Nephron progenitor cell (in vitro differentiated cells): Measurements from ENCODE around the gene SH3PXD2B.

ENCODE experiments used
- DNase-seq: peaks from one replicate; pipeline ENCODE4 v3.0.0; 2021
- H3K27ac Mint-ChIP-seq: 2 replicates; pipeline ENCODE4 v1.8.0; 2021; ENCODE audit warnings: mild to moderate bottlenecking, moderate library complexity, mixed read lengths
- H3K27me3 Mint-ChIP-seq: 2 replicates; pipeline ENCODE4 v1.8.0; 2021; ENCODE audit warnings: mild to moderate bottlenecking, low read depth, mixed read lengths; ENCODE audit not compliant: poor library complexity
- H3K36me3 Mint-ChIP-seq: 2 replicates; pipeline ENCODE4 v1.8.0; 2021; ENCODE audit warnings: low read depth, mixed read lengths
- H3K4me1 Mint-ChIP-seq: 2 replicates; pipeline ENCODE4 v1.8.0; 2021; ENCODE audit warnings: mixed read lengths
- H3K4me3 Mint-ChIP-seq: 2 replicates; pipeline ENCODE4 v1.8.0; 2021; ENCODE audit warnings: mild to moderate bottlenecking, moderate library complexity, mixed read lengths
- H3K9me3 Mint-ChIP-seq: 2 replicates; pipeline ENCODE4 v1.8.0; 2021; ENCODE audit warnings: mild to moderate bottlenecking, moderate library complexity, mixed read lengths
- TF ChIP-seq, protein P1 (sequence below): fragments of 200-600 bp; sonication (generic); IDR thresholded peaks from 2 replicates; pipeline ENCODE4 v1.5.0; 2021; ENCODE audit warnings: antibody characterized with exemption

The SH3PXD2B gene

GRCh38 chr5:172396220-172396619 is 58.1 kb downstream of the SH3PXD2B start:
- Mint-ChIP-seq H3K27me3 (no peaks in the 10 kb centered on the region), H3K27ac (no peak overlapping the region), H3K4me3 (no peak overlapping the region), H3K36me3 (peaks cover 95% of the 10 kb centered on the region), H3K4me1 (peaks cover 1% of the 10 kb centered on the region), H3K9me3 (peaks cover 47% of the 10 kb centered on the region)
- TF ChIP-seq, protein P1, sequence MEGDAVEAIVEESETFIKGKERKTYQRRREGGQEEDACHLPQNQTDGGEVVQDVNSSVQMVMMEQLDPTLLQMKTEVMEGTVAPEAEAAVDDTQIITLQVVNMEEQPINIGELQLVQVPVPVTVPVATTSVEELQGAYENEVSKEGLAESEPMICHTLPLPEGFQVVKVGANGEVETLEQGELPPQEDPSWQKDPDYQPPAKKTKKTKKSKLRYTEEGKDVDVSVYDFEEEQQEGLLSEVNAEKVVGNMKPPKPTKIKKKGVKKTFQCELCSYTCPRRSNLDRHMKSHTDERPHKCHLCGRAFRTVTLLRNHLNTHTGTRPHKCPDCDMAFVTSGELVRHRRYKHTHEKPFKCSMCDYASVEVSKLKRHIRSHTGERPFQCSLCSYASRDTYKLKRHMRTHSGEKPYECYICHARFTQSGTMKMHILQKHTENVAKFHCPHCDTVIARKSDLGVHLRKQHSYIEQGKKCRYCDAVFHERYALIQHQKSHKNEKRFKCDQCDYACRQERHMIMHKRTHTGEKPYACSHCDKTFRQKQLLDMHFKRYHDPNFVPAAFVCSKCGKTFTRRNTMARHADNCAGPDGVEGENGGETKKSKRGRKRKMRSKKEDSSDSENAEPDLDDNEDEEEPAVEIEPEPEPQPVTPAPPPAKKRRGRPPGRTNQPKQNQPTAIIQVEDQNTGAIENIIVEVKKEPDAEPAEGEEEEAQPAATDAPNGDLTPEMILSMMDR, result no peak
- no peak for DNase-seq

DNA sequence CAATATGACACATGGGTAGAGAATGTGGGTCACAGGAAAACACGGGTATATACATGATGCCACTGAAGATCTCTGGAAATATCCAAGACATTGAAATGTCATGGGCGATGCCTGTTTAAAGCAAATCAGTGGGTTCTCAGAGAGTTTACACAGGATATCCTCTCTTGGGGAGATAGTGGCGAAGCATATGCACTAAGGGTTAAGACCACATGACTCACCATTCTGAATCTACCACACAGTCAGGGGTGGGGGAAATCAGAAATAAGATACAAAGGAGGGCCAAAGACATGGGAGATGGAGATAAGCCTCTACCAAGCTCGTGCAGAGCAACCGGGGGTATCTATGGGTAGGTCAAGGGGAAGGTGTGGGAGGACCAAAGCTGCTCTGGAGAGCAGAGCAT is 58.8 kb downstream of the SH3PXD2B start:
- no peak overlapping the region for H3K4me3 Mint-ChIP-seq
- no peak for DNase-seq
- H3K4me1 Mint-ChIP-seq, result no peaks in the 10 kb centered on the region
- peaks cover 95% of the 10 kb centered on the region for H3K36me3 Mint-ChIP-seq
- H3K9me3 Mint-ChIP-seq, result peaks cover 43% of the 10 kb centered on the region
- TF ChIP-seq, protein P1, result no peak
- no peak overlapping the region for H3K27ac Mint-ChIP-seq
- H3K27me3 Mint-ChIP-seq, result peaks cover 2% of the 10 kb centered on the region

- Mint-ChIP-seq H3K4me1 (no peaks in the 10 kb centered on the region), H3K27ac (no peak overlapping the region), H3K4me3 (no peak overlapping the region)
These were observed 64.7 kb downstream of the SH3PXD2B start for GRCh38 chr5:172389578-172390112.

GRCh38 chr5:172388246-172388733 is 66.0 kb downstream of the SH3PXD2B start:
- Mint-ChIP-seq H3K27me3 (peaks cover 2% of the 10 kb centered on the region), H3K27ac (no peak overlapping the region), H3K4me3 (no peak overlapping the region), H3K9me3 (no peaks in the 10 kb centered on the region), H3K36me3 (peaks cover 82% of the 10 kb centered on the region), H3K4me1 (no peaks in the 10 kb centered on the region)
- DNase-seq, result no peak
- TF ChIP-seq, protein P1, result no peak

More at GRCh38 chr5:172389578-172390112, 64.7 kb downstream of the SH3PXD2B start:
- no peak for DNase-seq
- H3K36me3 Mint-ChIP-seq, result peaks cover 91% of the 10 kb centered on the region
- TF ChIP-seq, protein P1, result no peak
- H3K27me3 Mint-ChIP-seq, result peaks cover 2% of the 10 kb centered on the region
- no peaks in the 10 kb centered on the region for H3K9me3 Mint-ChIP-seq

- Mint-ChIP-seq H3K27me3 (no peaks in the 10 kb centered on the region), H3K27ac (peak overlapping the region; percentile 34), H3K4me3 (no peak overlapping the region), H3K36me3 (peaks cover 76% of the 10 kb centered on the region), H3K9me3 (no peaks in the 10 kb centered on the region), H3K4me1 (no peaks in the 10 kb centered on the region)
- TF ChIP-seq, protein P1, result no peak
- DNase-seq, result no peak
These were observed 68.6 kb downstream of the SH3PXD2B start for GRCh38 chr5:172385707-172386106.

DNA sequence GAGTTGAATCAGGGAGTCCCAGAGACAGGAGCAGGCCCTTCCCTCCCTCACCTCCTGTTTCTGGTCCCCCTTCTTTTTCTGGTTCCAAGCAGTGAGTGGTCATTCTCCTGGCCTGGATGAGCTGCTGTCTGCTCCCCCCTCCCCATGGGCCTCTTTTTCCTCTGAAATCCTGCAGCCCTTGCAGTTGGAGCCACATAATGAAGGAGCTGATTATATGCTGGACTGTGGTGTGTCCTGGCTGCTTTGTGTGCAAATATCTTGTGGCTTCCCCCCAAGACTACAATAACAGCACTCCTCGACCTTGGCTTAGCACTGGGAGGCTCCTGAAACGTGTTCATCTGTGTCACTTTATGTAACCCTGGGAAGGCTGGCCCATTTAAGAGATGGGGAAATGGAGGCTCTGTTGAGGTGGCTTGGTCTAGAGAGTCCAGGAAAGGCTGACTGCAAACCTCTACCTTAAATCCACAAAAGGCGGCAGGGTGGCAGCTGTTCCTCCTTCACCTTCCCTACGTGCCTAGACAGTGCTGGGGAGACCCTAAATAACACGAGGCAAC is 69.2 kb downstream of the SH3PXD2B start:
- DNase-seq, result no peak
- H3K27me3 Mint-ChIP-seq, result no peaks in the 10 kb centered on the region
- H3K4me3 Mint-ChIP-seq, result no peak overlapping the region
- TF ChIP-seq, protein P1, result no peak
- no peaks in the 10 kb centered on the region for H3K4me1 Mint-ChIP-seq
- H3K27ac Mint-ChIP-seq, result no peak overlapping the region
- H3K9me3 Mint-ChIP-seq, result no peaks in the 10 kb centered on the region
- peaks cover 76% of the 10 kb centered on the region for H3K36me3 Mint-ChIP-seq
